OCI-LY1 (cell line): ENCODE data around the gene SLC25A34.
A peak's percentile ranks its signal among the peaks of the same experiment; 100 is the strongest.

Source experiments
- H2AFZ ChIP-seq: fragments of 200-600 bp; sonication (generic), shearing (Covaris generic); 2 replicates; pipeline ENCODE4 v1.6.0; 2014; ENCODE audit warnings: antibody characterized with exemption, mild to moderate bottlenecking, low read length
- H3F3A ChIP-seq: fragments of 200-600 bp; sonication (generic), shearing (Covaris generic); 2 replicates; pipeline ENCODE4 v1.6.0; 2014; ENCODE audit warnings: mild to moderate bottlenecking, antibody characterized with exemption, low read length, moderate library complexity; ENCODE audit not compliant: insufficient read depth
- H3K27ac ChIP-seq: fragments of 200-600 bp; sonication (generic); 2 replicates; pipeline ENCODE4 v1.5.1; 2014; ENCODE audit warnings: low read length, mixed run types, mild to moderate bottlenecking, low read depth; ENCODE audit not compliant: poor library complexity, severe bottlenecking
- H3K27me3 ChIP-seq: fragments of 200-600 bp; sonication (generic); 2 replicates; pipeline ENCODE4 v1.6.0; 2014; ENCODE audit warnings: antibody characterized with exemption, mild to moderate bottlenecking, low read length, moderate library complexity; ENCODE audit not compliant: insufficient read depth
- H3K36me3 ChIP-seq: fragments of 200-600 bp; sonication (generic); 2 replicates; pipeline ENCODE4 v1.6.1; 2014; ENCODE audit warnings: mild to moderate bottlenecking, antibody characterized with exemption, low read length, moderate library complexity, mixed read lengths; ENCODE audit not compliant: insufficient read depth
- H3K4me1 ChIP-seq: fragments of 200-600 bp; sonication (generic); 2 replicates; pipeline ENCODE4 v1.5.1; 2014; ENCODE audit warnings: mild to moderate bottlenecking, low read length, moderate library complexity; ENCODE audit not compliant: insufficient read depth, severe bottlenecking
- H3K4me2 ChIP-seq: fragments of 200-600 bp; sonication (generic), shearing (Covaris generic); 2 replicates; pipeline ENCODE4 v1.6.1; 2014; ENCODE audit warnings: low read length
- H3K4me3 ChIP-seq: fragments of 200-600 bp; sonication (generic); 2 replicates; pipeline ENCODE4 v1.5.1; 2014; ENCODE audit warnings: low read length, low read depth, mild to moderate bottlenecking, mixed read lengths; ENCODE audit not compliant: poor library complexity, severe bottlenecking
- H3K79me2 ChIP-seq: fragments of 200-600 bp; shearing (Covaris generic); 2 replicates; pipeline ENCODE4 v1.6.1; 2016; ENCODE audit warnings: mixed run types, low read length, mixed read lengths; ENCODE audit not compliant: insufficient read depth
- H3K9ac ChIP-seq: fragments of 200-600 bp; sonication (generic), shearing (Covaris generic); 2 replicates; pipeline ENCODE4 v1.6.1; 2014; ENCODE audit warnings: mild to moderate bottlenecking, low read length, mixed read lengths
- H3K9me2 ChIP-seq: fragments of 200-600 bp; sonication (generic), shearing (Covaris generic); 2 replicates; pipeline ENCODE4 v1.6.1; 2014; ENCODE audit warnings: low read depth, mild to moderate bottlenecking, low read length, mixed read lengths
- H3K9me3 ChIP-seq: fragments of 200-600 bp; shearing (Covaris generic); 2 replicates; pipeline ENCODE4 v1.6.1; 2014; ENCODE audit warnings: low read length, mixed read lengths
- H4K20me1 ChIP-seq: fragments of 200-600 bp; sonication (generic), shearing (Covaris generic); 2 replicates; pipeline ENCODE4 v1.6.0; 2016; ENCODE audit warnings: mild to moderate bottlenecking, low read length; ENCODE audit not compliant: insufficient read depth
- CTCF ChIP-seq: fragments of 200-600 bp; sonication (generic), shearing (Covaris generic); IDR thresholded peaks from 2 replicates; pipeline ENCODE4 v1.5.1; 2017; ENCODE audit warnings: mild to moderate bottlenecking, antibody characterized with exemption, low read length, moderate library complexity, mixed read lengths
- EZH2 ChIP-seq: fragments of 200-600 bp; sonication (generic), shearing (Covaris generic); IDR thresholded peaks from 2 replicates; pipeline ENCODE4 v1.8.0; 2017; ENCODE audit warnings: borderline replicate concordance, mixed run types, mild to moderate bottlenecking, antibody characterized with exemption, low read length, moderate library complexity, mixed read lengths

Gene SLC25A34

DNA sequence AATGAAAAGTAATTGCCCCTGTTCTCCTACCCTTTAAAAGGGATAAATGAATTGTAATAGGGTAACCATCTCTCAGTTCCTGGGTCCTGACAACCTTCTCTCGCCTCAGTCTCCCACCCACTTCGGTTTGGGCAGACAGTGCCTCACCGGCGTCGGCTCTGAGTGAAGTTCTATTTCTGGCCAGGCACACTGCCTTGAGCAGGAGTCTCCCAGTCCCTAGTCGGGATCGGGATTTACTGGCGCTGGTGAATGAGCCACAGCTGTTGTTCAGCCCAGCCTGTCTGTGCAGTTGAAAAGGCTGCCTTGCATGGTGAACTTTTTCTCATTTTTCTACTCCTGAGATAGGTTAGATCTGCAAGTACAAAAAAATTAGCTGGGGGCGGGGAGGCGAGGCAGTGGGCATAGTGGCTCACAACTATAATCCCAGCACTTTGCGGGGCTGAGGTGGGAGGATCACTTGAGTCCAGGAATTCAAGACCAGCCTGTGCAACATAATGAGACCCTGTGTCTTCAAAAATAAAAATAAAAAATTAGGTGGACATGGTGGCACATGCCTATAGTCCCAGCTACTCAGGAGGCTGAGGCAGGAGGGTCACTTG, 44.5 kb upstream of the SLC25A34 start:
- Histone ChIP-seq H3K4me1 (peaks cover 11% of the 10 kb centered on the region), H3K79me2 (peaks cover 36% of the 10 kb centered on the region), H3K9me3 (no peaks in the 10 kb centered on the region), H3K4me2 (no peak overlapping the region), H3K27ac (no peak overlapping the region), H2AFZ (no peak overlapping the region), H3K9me2 (no peaks in the 10 kb centered on the region), H3K27me3 (no peaks in the 10 kb centered on the region), H4K20me1 (no peaks in the 10 kb centered on the region), H3K36me3 (peaks cover 18% of the 10 kb centered on the region), H3K4me3 (no peak overlapping the region), H3F3A (no peaks in the 10 kb centered on the region), H3K9ac (no peak overlapping the region)
- TF ChIP-seq EZH2 (no peak), CTCF (no peak)

- TF ChIP-seq CTCF, result no peak
- TF ChIP-seq EZH2, result no peak
- peaks cover 17% of the 10 kb centered on the region for H3K4me1 ChIP-seq
- no peaks in the 10 kb centered on the region for H3F3A ChIP-seq
- H3K27me3 ChIP-seq, result no peaks in the 10 kb centered on the region
- no peak overlapping the region for H3K4me2 ChIP-seq
- no peaks in the 10 kb centered on the region for H4K20me1 ChIP-seq
- H3K9ac ChIP-seq, result no peak overlapping the region
- no peak overlapping the region for H3K27ac ChIP-seq
- peaks cover 18% of the 10 kb centered on the region for H3K36me3 ChIP-seq
- H3K9me3 ChIP-seq, result no peaks in the 10 kb centered on the region
- H3K4me3 ChIP-seq, result no peak overlapping the region
- H3K79me2 ChIP-seq, result peaks cover 36% of the 10 kb centered on the region
- no peaks in the 10 kb centered on the region for H3K9me2 ChIP-seq
- no peak overlapping the region for H2AFZ ChIP-seq
Observed at GRCh38 chr1:15692121-15692682, 43.9 kb upstream of the SLC25A34 start.

DNA sequence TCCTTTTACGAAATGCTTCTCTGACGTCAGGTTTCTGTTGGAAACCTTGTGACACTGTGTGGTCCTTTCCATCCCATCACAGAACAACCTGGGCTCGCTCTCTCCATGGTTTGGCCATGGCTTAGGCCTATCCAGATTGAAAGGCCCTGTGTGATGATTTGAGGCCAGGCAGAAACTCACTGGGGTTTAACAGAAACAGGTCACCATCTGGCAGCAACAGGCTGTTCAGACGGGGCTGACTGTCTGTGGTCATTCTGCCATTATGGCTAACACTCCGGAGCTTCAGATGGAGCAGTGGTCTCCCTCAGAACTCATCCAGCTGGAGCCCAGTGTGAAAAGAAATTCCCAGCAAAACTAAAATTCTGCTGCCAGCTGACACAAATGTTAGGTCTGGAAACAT, 42.7 kb upstream of the SLC25A34 start:
- no peak for TF ChIP-seq CTCF
- TF ChIP-seq EZH2, result no peak
- H3F3A ChIP-seq, result no peaks in the 10 kb centered on the region
- H4K20me1 ChIP-seq, result no peaks in the 10 kb centered on the region
- no peak overlapping the region for H3K4me3 ChIP-seq
- H2AFZ ChIP-seq, result no peak overlapping the region
- H3K4me1 ChIP-seq, result peaks cover 29% of the 10 kb centered on the region
- H3K9me3 ChIP-seq, result no peaks in the 10 kb centered on the region
- H3K4me2 ChIP-seq, result no peak overlapping the region
- peaks cover 27% of the 10 kb centered on the region for H3K79me2 ChIP-seq
- no peaks in the 10 kb centered on the region for H3K9me2 ChIP-seq
- H3K27me3 ChIP-seq, result no peaks in the 10 kb centered on the region
- H3K27ac ChIP-seq, result peak overlapping the region; percentile 31
- H3K36me3 ChIP-seq, result peaks cover 10% of the 10 kb centered on the region
- no peak overlapping the region for H3K9ac ChIP-seq
